Activated effector memory CD4-positive, alpha-beta T cell treated with Interleukin-2 at 50 U/mL for 16 hours (primary cell): Measurements from ENCODE around the gene BRPF3.

Experiments used
- DNase-seq: peaks from one replicate; pipeline ENCODE4 v3.0.0-alpha.2; 2020

BRPF3 gene

DNA sequence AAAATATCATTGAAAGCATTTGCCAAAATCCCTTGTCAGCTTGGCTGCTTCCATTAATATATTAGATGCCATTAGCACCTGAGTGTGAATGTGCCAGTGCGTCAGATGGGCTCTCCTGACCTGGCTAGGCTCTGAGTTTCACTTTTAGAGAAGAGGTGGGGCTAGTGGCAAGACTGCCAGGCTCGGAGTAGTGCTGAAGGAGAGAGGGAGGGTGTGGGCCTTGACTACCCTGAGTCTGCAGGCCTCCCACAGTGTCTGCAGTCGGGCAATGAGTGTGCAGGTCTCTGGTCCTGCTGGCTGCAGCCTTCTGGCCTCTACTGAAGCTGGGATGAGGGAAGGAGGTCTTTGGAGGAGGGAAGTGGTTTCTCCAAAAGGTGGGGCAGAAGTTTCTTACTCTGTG, 38.8 kb downstream of the BRPF3 start:
- DNase-seq, result no peak

DNA sequence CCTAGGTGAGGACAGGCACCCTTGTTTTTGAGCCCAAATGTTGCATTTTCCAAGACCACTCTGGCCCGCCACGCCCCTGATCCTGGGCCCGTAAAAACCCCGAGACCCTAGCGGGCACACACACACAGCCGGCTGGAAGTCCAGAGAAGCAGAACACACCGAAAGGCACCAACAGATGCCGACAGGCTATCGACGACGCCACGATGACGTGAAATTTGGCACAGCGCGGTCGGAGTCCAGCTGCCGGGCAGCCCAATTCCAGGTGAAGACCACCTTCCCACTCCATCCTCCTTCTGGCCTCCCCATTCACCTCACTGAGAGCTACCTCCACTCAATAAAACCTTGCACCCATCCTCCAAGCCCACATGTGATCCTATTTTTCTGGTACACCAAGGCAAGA, 39.3 kb downstream of the BRPF3 start:
- DNase-seq, result no peak

DNA sequence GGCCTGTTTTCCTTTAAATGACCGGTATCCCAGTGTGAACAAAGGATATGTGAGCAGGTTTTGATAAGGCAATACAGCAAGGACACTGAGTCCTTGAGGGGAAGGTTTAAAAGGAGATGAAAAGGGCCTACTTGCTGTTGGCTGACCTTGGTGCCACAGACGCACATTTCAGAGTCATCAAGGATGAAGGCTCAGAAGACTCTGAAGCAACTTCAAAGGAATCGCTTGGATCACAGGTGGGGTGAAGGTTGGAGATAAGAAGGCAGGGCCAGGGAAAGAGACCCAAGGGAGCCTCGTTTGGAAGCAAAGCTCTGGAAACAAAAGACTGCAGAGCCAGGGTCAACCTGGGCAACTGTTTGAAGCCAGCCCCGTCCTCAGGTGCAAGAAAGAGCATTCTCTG, 43.2 kb downstream of the BRPF3 start:
- no peak for DNase-seq

DNA sequence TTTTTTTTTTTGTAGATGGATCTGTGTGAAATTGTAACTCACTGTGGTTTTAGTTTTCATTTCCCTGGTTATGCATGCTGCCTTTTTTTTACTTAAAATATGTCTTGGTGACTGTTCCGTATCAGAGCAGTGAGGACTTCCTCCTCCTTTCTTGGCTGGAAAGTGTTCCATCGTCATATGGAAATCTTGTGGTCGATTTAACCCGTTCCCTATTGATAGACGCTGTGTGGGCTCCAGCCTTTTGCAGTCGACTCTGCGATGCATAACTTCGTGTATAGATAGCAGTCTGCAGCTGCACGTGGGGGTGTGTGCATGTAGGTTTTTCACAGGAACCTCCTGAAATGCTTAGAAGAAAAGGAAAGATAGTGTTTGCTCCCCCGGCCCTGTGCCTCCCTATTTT, 45.2 kb downstream of the BRPF3 start:
- DNase-seq, result no peak

DNA sequence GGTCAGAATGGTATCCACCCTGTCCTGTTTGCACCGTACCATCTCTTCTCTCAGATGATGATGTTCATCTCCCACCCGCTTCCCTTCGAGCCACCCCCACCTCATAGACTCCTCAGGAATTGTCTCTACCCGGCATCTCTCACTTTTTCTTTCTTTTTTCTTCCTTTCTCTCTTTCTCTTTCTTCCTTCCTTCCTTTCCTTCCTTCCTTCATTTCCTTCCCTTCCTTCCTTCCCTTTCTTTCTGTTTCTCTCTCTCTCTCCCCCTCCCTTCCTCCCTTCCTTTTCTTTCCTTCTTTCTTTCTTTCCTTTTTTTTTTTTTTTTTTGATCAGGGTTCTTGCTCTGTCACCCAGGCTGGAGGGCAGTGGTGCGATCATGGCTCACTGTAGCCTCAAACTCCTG, 45.6 kb downstream of the BRPF3 start:
- DNase-seq, result no peak

DNA sequence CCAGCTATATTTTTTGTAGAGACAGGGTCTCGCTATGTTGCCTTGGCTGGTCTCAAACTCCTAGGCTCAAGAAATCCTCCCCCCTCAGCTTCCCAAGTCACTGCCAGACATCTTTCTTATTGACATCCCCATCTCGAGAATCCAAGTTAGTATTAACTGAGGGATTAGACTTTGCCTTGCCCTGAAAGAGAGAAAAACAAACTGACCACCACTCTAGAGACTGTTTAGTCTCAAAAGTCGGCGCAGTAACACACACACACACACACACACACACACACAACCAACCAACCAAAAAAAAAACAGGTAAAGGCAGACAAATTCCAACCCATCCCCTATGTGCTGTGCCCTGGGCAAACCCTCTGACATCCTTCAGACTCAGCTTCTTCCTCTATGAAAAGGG, 46.1 kb downstream of the BRPF3 start:
- DNase-seq, result no peak

DNA sequence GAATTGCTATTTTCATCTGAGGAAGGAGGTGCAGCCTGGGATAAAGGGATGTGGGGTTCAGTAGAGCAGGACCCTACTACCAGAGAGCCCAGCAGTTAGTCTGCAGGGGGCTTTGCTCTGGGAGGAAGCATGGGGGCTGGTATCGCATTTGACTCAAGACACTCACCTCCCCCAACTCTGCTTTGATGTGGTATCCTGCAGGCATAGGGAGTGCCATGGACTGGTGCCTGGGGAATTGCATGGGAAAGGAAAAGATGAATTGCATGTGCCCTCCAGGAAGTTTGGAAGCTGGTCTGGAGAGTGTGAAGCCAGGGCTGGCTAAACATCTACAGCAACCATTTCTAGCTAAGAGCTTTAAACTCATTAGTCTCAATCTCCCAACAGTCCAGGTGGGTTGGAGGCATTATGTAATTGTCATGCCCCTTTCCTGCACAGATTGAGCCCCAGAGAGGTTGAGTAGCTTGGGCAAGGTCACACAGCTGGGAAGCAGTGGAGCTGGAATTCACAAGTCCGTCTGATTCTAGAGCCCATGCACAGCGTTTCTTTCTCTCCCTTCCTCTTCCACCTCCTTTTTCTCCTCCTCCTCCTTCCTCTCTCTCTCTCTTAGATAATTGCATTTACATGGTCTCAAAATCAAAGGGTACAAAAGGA, 47.1 kb downstream of the BRPF3 start:
- no peak for DNase-seq

DNA sequence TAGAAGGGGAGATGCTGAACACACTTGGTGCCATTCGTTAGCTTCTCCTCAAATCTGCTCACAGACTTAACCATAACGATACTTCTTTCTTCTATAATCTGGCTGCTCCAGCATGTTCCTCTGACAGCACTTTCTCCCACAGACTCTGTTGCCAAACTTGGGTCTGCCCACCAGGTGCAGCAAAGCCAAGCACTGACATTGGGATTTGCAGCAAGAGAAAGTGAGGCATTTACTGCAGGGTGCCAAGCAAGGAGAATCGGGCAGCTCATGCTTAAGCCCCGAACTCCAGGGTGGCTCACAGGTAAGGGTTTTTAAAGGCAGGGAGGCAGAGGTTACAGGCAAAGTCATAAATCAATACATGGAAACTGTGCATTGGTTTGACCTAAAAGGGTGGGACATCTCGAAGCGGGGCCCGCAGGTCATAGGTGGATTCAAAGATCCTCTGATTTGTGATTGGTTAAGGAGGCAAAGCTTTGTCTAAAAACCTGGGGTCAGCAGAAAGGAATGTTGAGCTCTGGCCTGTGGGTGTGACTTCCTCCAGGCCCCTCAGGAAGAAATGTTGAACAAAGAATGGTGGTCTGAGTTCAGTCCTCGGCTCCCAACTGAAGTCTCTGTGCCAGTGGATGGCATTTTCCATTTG, 48.2 kb downstream of the BRPF3 start:
- DNase-seq, result no peak

DNA sequence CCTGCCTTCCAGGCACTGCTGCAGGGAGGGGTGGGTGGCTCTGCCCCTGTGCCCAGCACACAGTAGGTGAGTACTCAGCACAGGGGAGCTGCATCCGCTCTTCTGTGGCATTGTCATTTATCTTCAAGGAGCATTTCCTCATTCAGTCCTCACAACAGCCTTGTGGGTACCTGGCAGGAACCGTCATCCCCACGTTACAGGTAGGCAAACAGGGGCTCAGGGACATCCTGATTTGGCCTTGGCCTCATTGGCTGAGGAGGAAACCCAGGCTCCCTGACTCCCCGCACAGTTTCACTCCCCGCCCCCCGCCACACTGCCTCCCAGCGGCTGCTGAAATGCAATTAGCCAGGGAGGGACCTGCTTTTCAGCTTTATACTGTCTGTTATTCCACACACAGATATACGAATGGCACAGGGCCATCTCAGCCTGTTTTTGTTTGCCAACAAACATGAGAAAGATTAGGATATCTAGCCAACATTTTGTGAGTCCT, 49.1 kb downstream of the BRPF3 start:
- DNase-seq, result no peak

DNA sequence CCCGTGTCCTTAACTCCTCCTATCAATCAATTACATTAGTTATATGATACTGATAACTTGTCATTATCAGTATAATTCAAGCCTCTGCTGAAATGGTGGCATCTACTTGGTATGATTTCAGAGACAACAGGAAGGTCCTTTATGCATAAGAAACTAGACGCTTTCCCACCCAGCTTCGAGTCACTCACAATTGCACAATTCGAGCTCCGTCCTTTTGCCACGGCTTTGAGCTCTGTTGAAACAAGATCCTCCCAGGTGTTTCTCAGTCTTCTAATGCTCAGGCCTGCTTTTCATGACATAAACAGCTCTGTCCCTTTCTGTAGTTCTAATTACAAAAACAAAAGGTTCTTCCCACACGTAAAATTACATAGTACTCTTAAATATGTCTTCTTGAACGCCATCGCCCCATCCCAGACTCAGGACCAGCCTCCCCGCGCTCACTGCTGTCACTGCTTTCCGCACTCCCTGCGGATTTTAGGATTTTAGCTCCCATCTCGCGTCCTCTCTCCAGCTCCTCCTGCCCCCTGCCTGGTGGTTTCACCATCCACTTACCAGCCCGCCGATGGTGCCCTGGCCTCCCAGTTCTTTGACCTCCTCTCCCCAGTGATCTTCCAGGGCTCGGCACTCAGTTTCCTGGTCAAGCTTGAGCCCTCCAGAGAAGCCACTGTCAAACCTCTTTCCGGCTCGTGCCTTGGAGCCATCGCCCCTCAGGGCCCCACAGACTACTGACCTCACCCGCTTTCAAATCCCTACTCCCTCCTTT, 50.1 kb downstream of the BRPF3 start:
- no peak for DNase-seq

DNA sequence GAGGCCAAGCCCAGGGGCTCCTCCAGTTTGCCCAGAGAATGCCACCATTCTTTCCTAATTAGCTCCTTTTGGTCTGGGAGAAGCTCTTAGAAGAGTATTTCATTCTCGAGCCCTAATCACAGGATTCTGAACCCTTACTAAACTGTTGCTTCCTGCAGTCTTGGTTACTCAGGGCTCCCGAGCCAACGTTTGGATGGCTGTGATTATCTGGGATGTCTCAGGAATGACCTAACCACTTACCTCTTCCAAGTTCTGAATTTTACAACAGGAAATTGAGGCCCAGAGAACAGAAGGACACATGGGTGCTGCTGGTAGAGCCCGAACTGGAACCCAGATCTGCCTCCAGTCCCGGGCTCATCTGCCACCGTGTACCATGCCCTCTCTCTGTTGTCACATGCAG, 51.1 kb downstream of the BRPF3 start:
- no peak for DNase-seq

DNA sequence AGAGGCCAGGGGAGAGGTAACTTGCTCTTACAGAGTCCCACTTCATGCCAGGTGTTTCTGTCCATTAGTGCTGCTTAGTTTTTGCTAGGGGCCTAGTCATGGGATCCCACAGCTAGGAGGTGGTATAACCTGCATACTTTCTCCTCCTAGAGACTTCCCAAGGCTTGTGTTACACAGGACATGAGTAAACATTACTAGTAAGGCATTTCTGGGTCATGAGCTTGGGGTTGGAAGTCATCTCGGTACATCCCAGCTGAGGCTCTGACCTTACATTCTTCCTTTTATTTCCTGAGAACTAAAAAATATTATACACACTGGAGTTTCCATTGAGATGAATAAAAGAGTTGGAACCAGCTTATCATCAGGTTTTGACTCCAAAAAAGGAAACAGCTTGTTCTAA, 52.4 kb downstream of the BRPF3 start:
- no peak for DNase-seq

DNA sequence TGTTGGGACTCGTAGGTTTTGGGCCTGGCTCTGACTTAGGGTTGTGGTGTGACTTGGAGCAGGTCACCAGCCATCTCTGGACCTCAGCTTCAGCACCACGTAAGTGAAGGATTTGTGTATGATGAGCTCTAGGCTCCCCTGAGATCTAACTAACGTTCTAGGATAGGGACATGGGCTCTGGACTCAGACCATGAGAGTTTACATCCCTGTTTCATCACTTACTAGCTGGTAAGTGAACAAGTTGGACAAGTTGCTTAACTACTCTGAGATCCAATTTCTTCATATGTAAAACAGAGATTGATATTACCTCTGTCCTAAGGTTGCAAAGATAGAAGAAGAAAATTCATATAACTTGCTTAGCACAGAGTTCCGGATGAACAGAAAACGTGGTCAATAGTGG, 53.0 kb downstream of the BRPF3 start:
- no peak for DNase-seq

DNA sequence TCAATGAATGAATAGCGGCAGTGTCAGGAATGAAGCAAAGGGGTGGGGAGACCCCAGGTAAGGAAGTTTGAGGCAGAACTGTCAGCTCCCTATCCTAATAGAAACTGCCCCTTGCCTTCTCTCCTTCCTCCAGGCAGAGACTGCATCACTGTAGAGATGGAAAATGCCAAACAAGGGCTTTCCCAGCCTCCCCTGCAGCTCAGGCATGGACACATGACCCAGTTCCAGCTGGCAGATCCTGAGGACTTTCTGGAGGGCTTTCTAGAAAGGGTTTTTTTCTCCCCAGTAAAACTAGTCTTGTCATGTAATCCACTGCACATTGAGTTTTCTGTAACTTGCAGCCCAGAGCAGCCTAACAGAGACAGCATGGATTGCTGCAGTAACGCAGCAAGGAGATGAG, 55.5 kb downstream of the BRPF3 start:
- DNase-seq, result no peak

DNA sequence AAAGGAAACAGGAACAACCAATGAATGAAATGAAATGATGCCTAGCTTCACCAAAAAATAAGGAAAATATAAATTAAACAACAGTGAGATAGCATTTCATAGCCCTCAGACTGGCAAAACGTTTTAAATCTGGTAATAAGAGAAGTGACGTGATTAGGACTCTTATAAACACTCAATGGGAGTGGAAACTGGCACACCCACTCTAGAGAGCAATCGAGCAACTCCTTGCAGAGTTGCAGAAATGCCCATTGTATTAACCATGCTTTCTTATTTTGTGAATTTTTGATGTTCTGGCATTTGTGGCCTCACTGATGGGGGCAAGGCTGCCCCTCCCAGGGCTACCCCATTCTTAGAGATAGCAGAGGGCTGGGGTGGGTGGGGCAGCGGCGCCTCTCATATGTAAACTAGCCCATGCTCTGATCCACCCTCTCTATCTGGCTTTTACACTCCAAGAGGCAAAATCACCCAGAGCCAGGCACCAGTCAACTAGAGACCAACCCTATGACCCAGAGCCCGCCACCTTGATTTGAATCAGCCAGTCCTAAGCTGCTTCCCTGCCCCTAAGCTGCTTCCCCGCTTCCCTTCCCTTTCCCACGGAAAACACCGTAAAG, 67.0 kb downstream of the BRPF3 start:
- DNase-seq, result no peak

DNA sequence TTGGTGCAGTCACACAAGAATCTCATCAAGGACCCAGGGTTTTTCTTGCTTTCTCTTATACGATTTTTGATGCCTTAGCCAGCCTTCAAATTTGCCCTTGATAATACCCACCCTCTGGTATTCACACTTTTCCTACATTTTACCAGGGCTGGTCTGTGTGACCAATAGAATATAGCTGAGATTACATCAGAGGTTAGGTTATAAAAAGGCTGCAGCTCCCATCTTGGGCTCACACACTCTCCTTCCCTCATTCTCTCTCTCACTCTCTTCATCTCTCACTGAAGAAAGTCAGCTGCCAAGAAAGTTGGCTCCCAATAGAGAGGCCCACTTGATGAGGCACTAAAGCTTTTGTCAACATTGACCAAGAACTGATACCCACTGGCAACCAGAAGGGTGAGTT, 69.2 kb downstream of the BRPF3 start:
- no peak for DNase-seq

DNA sequence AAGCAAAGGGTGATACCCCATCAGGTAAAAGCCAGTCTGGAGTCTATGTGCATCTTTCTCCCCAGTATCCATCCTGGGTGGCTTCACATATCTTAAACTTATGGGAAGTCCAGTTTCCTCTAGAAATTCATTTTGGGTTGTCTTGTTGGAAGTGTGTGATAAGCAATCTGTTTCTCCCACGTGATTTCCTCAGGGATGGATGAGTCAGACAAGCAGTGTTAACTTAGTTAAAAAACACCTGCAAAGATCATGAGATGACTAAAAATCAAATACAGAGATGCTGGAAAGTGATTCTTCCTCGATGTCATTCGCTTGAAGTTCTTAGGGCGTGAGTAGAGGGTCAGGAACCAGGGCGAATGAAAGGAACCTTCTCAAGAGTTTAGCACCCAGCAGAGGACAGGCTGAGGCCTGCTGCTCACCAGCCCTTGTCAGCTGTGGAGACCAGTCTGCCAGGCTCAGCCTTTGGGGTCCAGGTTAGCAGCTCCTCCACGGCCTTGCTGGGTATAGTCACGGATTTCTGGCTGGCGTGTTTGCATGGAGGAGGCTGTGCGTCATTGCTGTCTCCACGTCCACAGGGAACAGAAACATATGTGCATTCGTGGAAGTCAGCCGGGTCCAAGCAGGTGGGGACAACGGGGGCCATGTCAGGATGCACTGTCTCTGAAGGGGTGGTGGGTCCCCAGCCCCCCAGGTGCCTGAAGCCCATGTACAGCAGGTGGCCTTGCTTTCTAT, 70.5 kb downstream of the BRPF3 start:
- no peak for DNase-seq

DNA sequence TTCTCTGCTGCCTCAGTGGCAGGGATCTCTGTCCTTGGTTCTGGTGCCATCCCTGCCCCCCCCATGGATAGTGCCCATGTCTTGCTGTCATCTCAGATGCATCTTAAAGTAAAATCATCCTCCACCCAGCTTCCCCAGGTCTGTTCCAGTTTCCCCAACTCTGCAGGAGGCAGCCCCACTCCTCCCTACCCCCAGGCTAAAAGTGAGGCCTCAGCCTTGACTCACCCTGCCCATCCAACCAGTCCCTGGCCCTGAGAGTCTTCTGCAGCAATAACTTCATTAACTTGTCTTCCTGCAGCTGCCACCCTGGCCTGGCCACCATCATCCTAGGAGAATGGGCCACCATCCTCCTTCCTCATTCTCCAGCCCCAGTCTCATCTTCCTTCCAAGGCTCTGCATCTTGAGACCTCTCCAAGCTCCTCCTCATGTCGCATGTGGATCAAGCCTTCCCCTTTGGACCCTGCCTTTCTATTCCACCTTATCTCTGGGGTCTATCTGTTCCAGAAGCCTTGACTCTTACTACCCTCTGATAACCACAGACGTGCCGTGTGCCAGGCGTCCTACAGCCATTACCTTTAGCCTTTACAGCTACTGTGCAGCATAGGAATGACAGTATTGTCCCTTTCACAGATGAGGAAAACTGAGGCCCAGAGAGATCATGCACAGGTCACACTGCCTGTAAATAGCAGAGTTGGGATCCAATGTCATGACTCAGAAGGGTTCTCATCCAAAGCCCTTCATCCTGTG, 71.4 kb downstream of the BRPF3 start:
- no peak for DNase-seq

DNA sequence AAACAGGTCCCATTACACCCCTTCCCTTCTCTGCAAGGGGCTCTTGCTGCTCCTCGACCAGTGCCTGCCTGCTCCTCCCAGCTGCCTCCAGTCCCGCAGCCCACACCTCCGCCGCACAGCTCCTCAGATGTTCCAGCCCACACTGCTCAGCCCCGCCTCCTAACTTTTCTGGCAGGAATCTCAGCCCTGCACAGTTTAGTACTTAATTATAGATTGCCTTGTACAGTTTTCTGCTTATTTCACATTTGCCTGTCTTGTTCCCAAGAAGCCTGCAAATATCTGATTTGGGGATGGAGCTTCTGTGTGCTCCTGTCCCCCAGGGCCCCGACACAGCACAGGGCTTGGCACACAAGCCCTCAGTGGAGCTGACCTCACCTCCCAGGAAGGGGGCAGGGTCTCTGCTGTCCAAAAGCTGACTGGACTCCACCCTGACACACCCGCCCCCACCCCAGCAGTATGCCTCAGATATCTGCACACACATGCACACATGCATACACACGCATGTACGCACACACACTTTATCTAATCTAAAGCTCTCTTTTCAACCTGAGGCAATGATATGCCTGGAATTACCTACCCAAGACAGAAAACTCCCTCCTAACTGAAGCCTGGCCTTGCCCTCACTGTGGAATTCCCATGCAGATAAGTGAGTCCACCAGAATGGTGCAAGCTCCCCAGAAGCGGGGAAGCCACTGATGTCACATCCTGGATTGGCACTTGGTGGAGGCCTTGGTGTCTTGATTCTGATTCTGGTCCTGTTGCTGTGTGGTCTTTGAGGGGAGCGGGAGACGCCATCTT, 72.1 kb downstream of the BRPF3 start:
- DNase-seq, result no peak

DNA sequence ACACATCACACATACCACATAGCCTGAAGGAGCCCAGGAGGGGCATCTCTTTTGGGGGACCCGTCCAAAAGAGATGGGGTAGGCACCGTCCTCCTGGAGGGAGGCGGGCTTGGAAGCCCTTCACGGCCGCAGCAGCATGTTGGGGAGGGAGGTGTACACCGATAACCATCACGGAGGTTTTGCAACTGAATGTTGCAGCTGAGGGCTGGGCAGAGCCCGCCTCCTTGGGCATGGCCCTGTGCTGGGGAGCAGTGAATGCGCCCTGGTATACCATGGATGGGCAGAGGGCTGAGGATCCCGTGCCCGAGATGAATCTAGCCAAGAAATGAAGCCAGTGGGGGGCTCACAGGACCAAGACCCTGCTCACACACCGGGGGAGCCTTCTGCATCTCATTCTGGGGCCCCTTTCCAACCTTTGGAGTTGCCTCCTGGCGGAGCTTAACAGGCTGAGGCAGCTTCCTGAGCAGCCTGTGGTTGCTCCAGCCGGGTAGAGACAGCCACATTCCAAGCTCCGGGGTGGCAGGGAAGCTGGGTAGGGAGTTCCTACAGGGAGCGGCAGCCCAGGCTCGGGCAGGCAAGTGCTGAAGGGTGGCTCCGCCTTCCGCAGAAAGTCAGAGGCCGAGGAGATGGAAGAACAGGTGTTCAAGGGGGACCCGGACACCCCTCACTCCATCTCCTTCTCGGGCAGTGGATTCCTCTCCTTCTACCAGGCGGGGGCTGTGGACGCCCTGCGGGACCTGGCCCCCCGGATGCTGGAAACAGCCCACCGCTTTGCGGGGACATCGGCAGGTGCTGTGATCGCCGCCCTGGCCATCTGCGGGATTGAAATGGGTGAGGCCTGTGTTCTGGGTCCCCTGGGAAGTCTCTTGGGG, 73.5 kb downstream of the BRPF3 start, which contains the start of gene PNPLA1:
PNPLA1 (plus strand) TSS at position 227 of the 872 bp plus-strand sequence; CDS start at position 627, 400 bp downstream.
- no peak for DNase-seq
